Measurements from ENCODE around the gene AADAC.

- TF ChIP-seq CTCF (IDR thresholded peaks at IDR 0.05; ENCODE audit: insufficient read depth, low read length) (no peak), REST (IDR thresholded peaks at IDR 0.05; ENCODE audit: insufficient replicate concordance, low read depth) (no peak), POLR2AphosphoS5 (IDR thresholded peaks at IDR 0.05; ENCODE audit: low read depth) (no peak), SPI1 (IDR thresholded peaks at IDR 0.05; ENCODE audit: borderline replicate concordance, low read depth) (no peak)
These were observed 25.5 kb upstream of the AADAC start for GRCh38 chr3:151788401-151788800.

All from HL-60 (cell line).